Neural progenitor cell (in vitro differentiated cells): Measurements from ENCODE around the gene GALK1. TPM values are rescaled to one million over a fixed set of nuclear protein-coding genes. Genes with fewer than 3 reads are reported as not detected.

ENCODE experiments used
- DNase-seq: peaks from one replicate; pipeline ENCODE4 v3.0.0-alpha.2; 2016; ENCODE audit warnings: low spot score
- H2AFZ ChIP-seq: fragments of 200-600 bp; sonication (generic); replicated peaks from 2 replicates; pipeline ENCODE4 v1.6.1; 2016; ENCODE audit warnings: antibody characterized with exemption
- H3F3A ChIP-seq: fragments of 200-600 bp; sonication (generic); 2 replicates; pipeline ENCODE4 v1.6.1; 2016; ENCODE audit warnings: antibody characterized with exemption, low read depth
- H3K27ac ChIP-seq: fragments of 200-600 bp; sonication (generic); 2 replicates; pipeline ENCODE4 v1.5.1; 2016; ENCODE audit warnings: mild to moderate bottlenecking
- H3K27me3 ChIP-seq: fragments of 200-600 bp; sonication (generic); 2 replicates; pipeline ENCODE4 v1.6.1; 2016; ENCODE audit warnings: mild to moderate bottlenecking, moderate library complexity
- H3K36me3 ChIP-seq: fragments of 200-600 bp; sonication (generic); 2 replicates; pipeline ENCODE4 v1.5.1; 2016
- H3K4me1 ChIP-seq: fragments of 200-600 bp; sonication (generic); 2 replicates; pipeline ENCODE4 v1.6.1; 2016; ENCODE audit warnings: mixed run types
- H3K4me2 ChIP-seq: fragments of 200-600 bp; sonication (generic); 2 replicates; pipeline ENCODE4 v1.6.1; 2016
- H3K4me3 ChIP-seq: fragments of 200-600 bp; sonication (generic); 2 replicates; pipeline ENCODE4 v1.5.1; 2016
- H3K79me2 ChIP-seq: fragments of 200-600 bp; sonication (generic); 2 replicates; pipeline ENCODE4 v1.6.1; 2016; ENCODE audit warnings: low read depth
- H3K9ac ChIP-seq: fragments of 200-600 bp; sonication (generic); 2 replicates; pipeline ENCODE4 v1.6.1; 2016
- H3K9me3 ChIP-seq: fragments of 200-600 bp; sonication (generic); 2 replicates; pipeline ENCODE4 v1.5.1; 2016; ENCODE audit warnings: low read depth
- H4K20me1 ChIP-seq: fragments of 200-600 bp; sonication (generic); 2 replicates; pipeline ENCODE4 v1.6.1; 2016; ENCODE audit warnings: low read depth
- H3K27ac Mint-ChIP-seq: 3 replicates; pipeline ENCODE4 v1.8.0; 2021; ENCODE audit warnings: mixed read lengths
- H3K27me3 Mint-ChIP-seq: 2 replicates; pipeline ENCODE4 v1.8.0; 2022; ENCODE audit warnings: low read depth, mild to moderate bottlenecking, inconsistent platforms, moderate library complexity, mixed read lengths; ENCODE audit not compliant: insufficient read depth
- H3K36me3 Mint-ChIP-seq: 3 replicates; pipeline ENCODE4 v1.8.0; 2021; ENCODE audit warnings: mixed read lengths
- H3K4me1 Mint-ChIP-seq: 3 replicates; pipeline ENCODE4 v1.8.0; 2021; ENCODE audit warnings: mixed read lengths
- H3K4me3 Mint-ChIP-seq: 3 replicates; pipeline ENCODE4 v1.8.0; 2021; ENCODE audit warnings: mild to moderate bottlenecking, moderate library complexity, mixed read lengths
- H3K9me3 Mint-ChIP-seq: 3 replicates; pipeline ENCODE4 v1.8.0; 2020; ENCODE audit warnings: mixed read lengths
- CTCF ChIP-seq: fragments of 200-600 bp; sonication (generic); IDR thresholded peaks from 2 replicates; pipeline ENCODE4 v1.5.1; 2017; ENCODE audit warnings: antibody characterized with exemption, mild to moderate bottlenecking
- EZH2 ChIP-seq: fragments of 200-600 bp; sonication (generic); IDR thresholded peaks from 2 replicates; pipeline ENCODE4 v1.6.1; 2017; ENCODE audit warnings: antibody characterized with exemption, mild to moderate bottlenecking, moderate library complexity
- EZH2phosphoT487 ChIP-seq: fragments of 200-600 bp; sonication (generic); IDR thresholded peaks from 2 replicates; pipeline ENCODE4 v1.6.1; 2017; ENCODE audit warnings: antibody characterized with exemption
- total RNA-seq: library from RNA; depleted of rRNA; stranded (reverse); fragments of >200 nt; gene quantifications from 2 replicates; pipeline ENCODE4 v1.2.3, GENCODE V29; 2015; ENCODE audit warnings: low replicate concordance

The GALK1 gene
- total RNA-seq, 1 donor from 2014 or later, result 6.5 TPM

GRCh38 chr17:75807861-75808260 is 42.9 kb upstream of the GALK1 start:
- Histone ChIP-seq H3K4me2 (no peak overlapping the region), H3K9ac (no peak overlapping the region), H3F3A (no peaks in the 10 kb centered on the region), H4K20me1 (peaks cover 51% of the 10 kb centered on the region), H3K4me3 (no peak overlapping the region), H3K27ac (no peak overlapping the region), H3K36me3 (no peaks in the 10 kb centered on the region), H3K4me1 (no peaks in the 10 kb centered on the region), H3K27me3 (no peaks in the 10 kb centered on the region), H2AFZ (no peak overlapping the region), H3K9me3 (no peaks in the 10 kb centered on the region), H3K79me2 (peaks cover 44% of the 10 kb centered on the region)
- H3K9me3 Mint-ChIP-seq, result no peaks in the 10 kb centered on the region
- no peak for TF ChIP-seq EZH2
- no peak for TF ChIP-seq EZH2phosphoT487
- TF ChIP-seq CTCF, result no peak
- no peaks in the 10 kb centered on the region for H3K4me1 Mint-ChIP-seq
- no peaks in the 10 kb centered on the region for H3K27me3 Mint-ChIP-seq
- peak overlapping the region; percentile 67 for H3K27ac Mint-ChIP-seq
- no peak overlapping the region for H3K4me3 Mint-ChIP-seq
- peaks cover 7% of the 10 kb centered on the region for H3K36me3 Mint-ChIP-seq
- no peak for DNase-seq

GRCh38 chr17:75806822-75807500 is 42.0 kb upstream of the GALK1 start:
- Histone ChIP-seq H2AFZ (no peak overlapping the region), H3F3A (peaks cover 3% of the 10 kb centered on the region), H3K36me3 (no peaks in the 10 kb centered on the region), H4K20me1 (peaks cover 57% of the 10 kb centered on the region), H3K79me2 (peaks cover 53% of the 10 kb centered on the region), H3K4me1 (no peaks in the 10 kb centered on the region), H3K4me3 (no peak overlapping the region), H3K9ac (no peak overlapping the region), H3K27ac (no peak overlapping the region), H3K4me2 (no peak overlapping the region), H3K27me3 (no peaks in the 10 kb centered on the region), H3K9me3 (no peaks in the 10 kb centered on the region)
- TF ChIP-seq EZH2phosphoT487, result no peak
- no peak for TF ChIP-seq CTCF
- TF ChIP-seq EZH2, result no peak
- Mint-ChIP-seq H3K36me3 (peaks cover 5% of the 10 kb centered on the region), H3K4me3 (no peak overlapping the region), H3K4me1 (no peaks in the 10 kb centered on the region), H3K9me3 (no peaks in the 10 kb centered on the region), H3K27ac (no peak overlapping the region), H3K27me3 (no peaks in the 10 kb centered on the region)
- DNase-seq, result no peak

GRCh38 chr17:75803883-75804282 is 38.9 kb upstream of the GALK1 start:
- no peak overlapping the region for H2AFZ ChIP-seq
- no peak overlapping the region for H3K4me2 ChIP-seq
- Mint-ChIP-seq H3K27ac (no peak overlapping the region), H3K9me3 (no peaks in the 10 kb centered on the region), H3K36me3 (peaks cover 11% of the 10 kb centered on the region), H3K4me3 (no peak overlapping the region), H3K27me3 (no peaks in the 10 kb centered on the region), H3K4me1 (no peaks in the 10 kb centered on the region)
- no peaks in the 10 kb centered on the region for H3K4me1 ChIP-seq
- no peaks in the 10 kb centered on the region for H3K36me3 ChIP-seq
- no peak for DNase-seq
- no peaks in the 10 kb centered on the region for H3K9me3 ChIP-seq
- H4K20me1 ChIP-seq, result peaks cover 52% of the 10 kb centered on the region
- TF ChIP-seq EZH2phosphoT487 (no peak), EZH2 (no peak), CTCF (no peak)
- H3K27ac ChIP-seq, result no peak overlapping the region
- no peak overlapping the region for H3K9ac ChIP-seq
- no peaks in the 10 kb centered on the region for H3K27me3 ChIP-seq
- H3F3A ChIP-seq, result peaks cover 7% of the 10 kb centered on the region
- peaks cover 72% of the 10 kb centered on the region for H3K79me2 ChIP-seq
- H3K4me3 ChIP-seq, result no peak overlapping the region
